C4-2B (cell line): ENCODE data around the gene SLC13A4.

Experiments used
- H3K27ac ChIP-seq: fragments of 450-650 bp; 2 replicates; pipeline ENCODE4 v1.5.1; 2017
- CTCF ChIP-seq: fragments of 450-650 bp; conservative IDR thresholded peaks from 2 replicates; pipeline ENCODE4 v1.5.1; 2017; ENCODE audit warnings: mild to moderate bottlenecking
- ZFX ChIP-seq: fragments of 450-650 bp; IDR thresholded peaks from 2 replicates; pipeline ENCODE4 v1.6.1; 2017

SLC13A4 gene

GRCh38 chr7:135721198-135721820 lies 6.7 kb downstream of the SLC13A4 start:
- H3K27ac ChIP-seq, result no peak overlapping the region
- no peak for TF ChIP-seq ZFX
- TF ChIP-seq CTCF, result no peak

- TF ChIP-seq CTCF, result no peak
- TF ChIP-seq ZFX, result no peak
- no peak overlapping the region for H3K27ac ChIP-seq
These were observed 8.3 kb downstream of the SLC13A4 start for GRCh38 chr7:135719688-135720087.

GRCh38 chr7:135718794-135719437 lies 9.1 kb downstream of the SLC13A4 start:
- no peak overlapping the region for H3K27ac ChIP-seq
- TF ChIP-seq ZFX (no peak), CTCF (no peak)

GRCh38 chr7:135718219-135718618 lies 9.8 kb downstream of the SLC13A4 start:
- TF ChIP-seq CTCF, result no peak
- no peak for TF ChIP-seq ZFX
- no peak overlapping the region for H3K27ac ChIP-seq

- TF ChIP-seq CTCF (no peak), ZFX (no peak)
- no peak overlapping the region for H3K27ac ChIP-seq
These were observed 10.3 kb downstream of the SLC13A4 start for GRCh38 chr7:135717693-135718092.

- H3K27ac ChIP-seq, result no peak overlapping the region
- no peak for TF ChIP-seq ZFX
- TF ChIP-seq CTCF, result no peak
These were observed 11.2 kb downstream of the SLC13A4 start for GRCh38 chr7:135716677-135717238.

- TF ChIP-seq CTCF, result no peak
- no peak for TF ChIP-seq ZFX
- no peak overlapping the region for H3K27ac ChIP-seq
These were observed 12.3 kb downstream of the SLC13A4 start for GRCh38 chr7:135715673-135716072.
